ENCODE results near the gene MRPL55.

GRCh38 chr1:228092342-228093049, 16.6 kb downstream of the MRPL55 start:
- TF ChIP-seq, protein P1, sequence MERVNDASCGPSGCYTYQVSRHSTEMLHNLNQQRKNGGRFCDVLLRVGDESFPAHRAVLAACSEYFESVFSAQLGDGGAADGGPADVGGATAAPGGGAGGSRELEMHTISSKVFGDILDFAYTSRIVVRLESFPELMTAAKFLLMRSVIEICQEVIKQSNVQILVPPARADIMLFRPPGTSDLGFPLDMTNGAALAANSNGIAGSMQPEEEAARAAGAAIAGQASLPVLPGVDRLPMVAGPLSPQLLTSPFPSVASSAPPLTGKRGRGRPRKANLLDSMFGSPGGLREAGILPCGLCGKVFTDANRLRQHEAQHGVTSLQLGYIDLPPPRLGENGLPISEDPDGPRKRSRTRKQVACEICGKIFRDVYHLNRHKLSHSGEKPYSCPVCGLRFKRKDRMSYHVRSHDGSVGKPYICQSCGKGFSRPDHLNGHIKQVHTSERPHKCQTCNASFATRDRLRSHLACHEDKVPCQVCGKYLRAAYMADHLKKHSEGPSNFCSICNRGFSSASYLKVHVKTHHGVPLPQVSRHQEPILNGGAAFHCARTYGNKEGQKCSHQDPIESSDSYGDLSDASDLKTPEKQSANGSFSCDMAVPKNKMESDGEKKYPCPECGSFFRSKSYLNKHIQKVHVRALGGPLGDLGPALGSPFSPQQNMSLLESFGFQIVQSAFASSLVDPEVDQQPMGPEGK (CRISPR knock-in tag; IDR thresholded peaks at IDR 0.05; ENCODE audit: borderline replicate concordance), result no peak
- TF ChIP-seq ZNF70 (CRISPR knock-in tag; IDR thresholded peaks at IDR 0.05), result no peak
- TF ChIP-seq GLIS3 (CRISPR knock-in tag; IDR thresholded peaks at IDR 0.05), result no peak
- no peak for TF ChIP-seq PPARA (CRISPR knock-in tag; IDR thresholded peaks at IDR 0.05; ENCODE audit: borderline replicate concordance)

Measured in SK-N-SH treated with all-trans-retinoic acid at 6 μM for 48 hours (cell line).